DLD1 (cell line): ENCODE results near the gene ATIC.
"Not testable (repeated sequence)": the region's sequence is repeated elsewhere in the genome, so short reads cannot be mapped to it uniquely, and the experiment has no call there.

ENCODE experiments used
- in situ Hi-C: cut with HindIII; loops from 2 replicates; pipeline ENCODE4 v1.10.0; 2017; ENCODE audit warnings: low sequenced_read_pairs

ATIC gene

GRCh38 chr2:215311625-215312396 lies at the start of gene ATIC:
Gene ATIC, plus strand, starts transcription at chr2:215312059. Its CDS starts 84 bp downstream, at chr2:215312143.
- in situ Hi-C loops: no loop called here

GRCh38 chr2:215262303-215262702 lies 49.6 kb upstream of the ATIC start:
- in situ Hi-C loops: no loop called here

GRCh38 chr2:215262741-215263362 lies 49.0 kb upstream of the ATIC start:
- in situ Hi-C loops: no loop called here

GRCh38 chr2:215264374-215264773 lies 47.5 kb upstream of the ATIC start:
- in situ Hi-C loops: no loop called here

GRCh38 chr2:215269397-215270117 lies 42.3 kb upstream of the ATIC start:
- in situ Hi-C loops: no loop called here

GRCh38 chr2:215270118-215270451 lies 41.8 kb upstream of the ATIC start:
- in situ Hi-C loops: no loop called here

- in situ Hi-C loops: no loop called here
These were observed 40.4 kb upstream of the ATIC start for GRCh38 chr2:215271446-215271845.

- in situ Hi-C loops: no loop called here
These were observed 38.9 kb upstream of the ATIC start for GRCh38 chr2:215272918-215273317.

- in situ Hi-C loops: no loop called here
These were observed 37.0 kb upstream of the ATIC start for GRCh38 chr2:215274829-215275228.

- in situ Hi-C loops: no loop called here
These were observed 36.0 kb upstream of the ATIC start for GRCh38 chr2:215275824-215276223.

GRCh38 chr2:215277944-215278343 lies 33.9 kb upstream of the ATIC start:
- in situ Hi-C loops: no loop called here

GRCh38 chr2:215280326-215280725 lies 31.5 kb upstream of the ATIC start:
- in situ Hi-C loops: no loop called here

- in situ Hi-C loops: no loop called here
These were observed 28.6 kb upstream of the ATIC start for GRCh38 chr2:215283221-215283620.

GRCh38 chr2:215286309-215286708 lies 25.6 kb upstream of the ATIC start:
- in situ Hi-C loops: no loop called here

GRCh38 chr2:215288112-215288815 lies 23.6 kb upstream of the ATIC start:
- in situ Hi-C loops: no loop called here

GRCh38 chr2:215290980-215291599 lies 20.8 kb upstream of the ATIC start:
- in situ Hi-C loops: no loop called here

- in situ Hi-C loops: no loop called here
These were observed 18.0 kb upstream of the ATIC start for GRCh38 chr2:215293879-215294278.

- in situ Hi-C loops: no loop called here
These were observed 12.5 kb upstream of the ATIC start for GRCh38 chr2:215299337-215299859.

GRCh38 chr2:215301994-215302393 lies 9.9 kb upstream of the ATIC start:
- in situ Hi-C loops: no loop called here

GRCh38 chr2:215311259-215311624 lies 617 bp upstream of the ATIC start:
- in situ Hi-C loops: not testable (repeated sequence)

- in situ Hi-C loops: no loop called here
These were observed 1.4 kb downstream of the ATIC start for GRCh38 chr2:215313255-215313613.
